ENCODE measurements around the gene MRTFA. TPM values are rescaled to one million over a fixed set of nuclear protein-coding genes. Genes with fewer than 3 reads are reported as not detected.
"Not testable (repeated sequence)": the region's sequence is repeated elsewhere in the genome, so short reads cannot be mapped to it uniquely, and the experiment has no call there.

Gene MRTFA
- total RNA-seq, 1 donor from 2014 or later: 48.9 TPM

DNA sequence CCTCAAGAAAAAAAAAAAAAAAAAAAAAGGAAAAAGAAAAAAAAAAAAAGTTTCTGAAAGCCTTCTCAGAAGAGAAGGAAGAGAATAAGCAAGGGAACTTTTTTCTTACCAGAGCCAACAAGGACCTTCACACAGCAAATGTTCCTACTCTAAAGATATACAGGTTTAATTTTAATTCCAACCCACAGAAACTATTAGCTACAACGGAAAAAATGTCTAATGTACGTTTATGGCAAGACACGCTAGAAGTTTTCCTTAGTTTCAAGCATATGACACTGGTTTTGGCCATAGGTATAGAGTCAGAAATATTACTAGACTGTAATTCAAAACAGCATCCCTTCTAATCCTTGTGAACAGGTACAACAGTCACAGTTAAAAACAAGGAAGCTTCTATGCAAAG lies 120.1 kb downstream of the MRTFA start:
- H3K4me3 Mint-ChIP-seq (ENCODE audit: low read depth): no peak overlapping the region
- peaks cover 20% of the 10 kb centered on the region for H3K36me3 Mint-ChIP-seq (ENCODE audit: low read depth)
- no peak overlapping the region for H3K27ac Mint-ChIP-seq
- no peaks in the 10 kb centered on the region for H3K27me3 Mint-ChIP-seq (ENCODE audit: low read depth)
- H3K9me3 Mint-ChIP-seq: no peaks in the 10 kb centered on the region
- no peak for DNase-seq (ENCODE audit: low spot score)
- peaks cover 29% of the 10 kb centered on the region for H3K4me1 Mint-ChIP-seq (ENCODE audit: low read depth)
- intact Hi-C loops (cut with micrococcal nuclease): no loop called here

DNA sequence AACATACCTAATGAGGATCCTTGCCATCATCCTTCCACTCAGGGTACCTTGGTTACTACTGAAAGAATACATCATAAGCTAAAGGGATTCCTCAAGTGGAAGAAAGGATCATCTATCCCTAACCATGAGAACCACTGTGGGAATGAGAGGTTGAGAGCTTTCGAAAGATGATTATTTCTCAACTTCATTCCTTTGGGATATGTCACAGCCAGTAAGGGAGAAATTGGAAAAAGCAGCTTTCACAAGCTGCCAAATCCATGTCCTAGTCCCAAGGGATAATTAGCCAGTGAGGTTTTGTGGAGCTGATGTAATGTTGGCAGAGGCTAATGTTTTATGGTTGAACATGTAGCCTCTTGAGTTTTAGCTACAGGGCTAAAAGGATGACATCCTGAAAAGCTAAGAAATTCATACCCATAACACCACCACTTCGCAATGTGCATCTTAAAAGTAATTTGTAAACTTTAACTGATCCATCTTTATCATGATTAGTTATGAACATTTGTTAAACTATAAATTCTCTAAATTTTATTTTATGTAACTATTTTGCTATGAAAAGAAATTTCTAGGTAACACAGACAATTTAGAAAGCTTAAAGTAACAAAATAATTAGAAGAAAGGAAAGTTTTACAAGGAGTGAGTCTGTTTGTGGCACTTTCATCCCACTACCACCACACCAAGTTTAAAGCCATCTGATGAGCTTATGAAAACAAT lies 123.9 kb downstream of the MRTFA start:
- no peak for DNase-seq (ENCODE audit: low spot score)
- no peaks in the 10 kb centered on the region for H3K9me3 Mint-ChIP-seq
- intact Hi-C loops (cut with micrococcal nuclease): no loop called here
- no peak overlapping the region for H3K4me3 Mint-ChIP-seq (ENCODE audit: low read depth)
- H3K4me1 Mint-ChIP-seq (ENCODE audit: low read depth): peaks cover 9% of the 10 kb centered on the region
- H3K27me3 Mint-ChIP-seq (ENCODE audit: low read depth): no peaks in the 10 kb centered on the region
- no peak overlapping the region for H3K27ac Mint-ChIP-seq
- peaks cover 7% of the 10 kb centered on the region for H3K36me3 Mint-ChIP-seq (ENCODE audit: low read depth)

DNA sequence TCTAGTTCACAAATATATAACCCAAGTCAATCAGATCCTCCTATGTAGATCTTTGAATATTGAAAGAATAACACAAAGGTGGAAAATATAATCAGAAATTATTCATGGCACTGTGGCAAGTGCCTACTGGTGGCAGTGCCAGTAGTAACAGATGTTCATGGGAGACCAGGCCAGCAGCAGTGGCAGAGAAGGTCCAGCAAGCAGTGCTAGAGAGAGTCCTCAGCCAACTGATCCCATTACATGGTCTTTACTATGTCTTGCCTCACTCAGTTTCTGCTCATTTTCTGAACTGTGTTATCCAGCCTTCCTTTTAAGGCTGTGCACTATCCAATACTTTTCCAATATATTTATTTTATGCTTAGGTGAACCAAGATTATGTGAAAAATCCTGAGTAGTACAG lies 124.9 kb downstream of the MRTFA start:
- Mint-ChIP-seq H3K27me3 (ENCODE audit: low read depth) (no peaks in the 10 kb centered on the region), H3K9me3 (no peaks in the 10 kb centered on the region), H3K27ac (no peak overlapping the region), H3K4me1 (ENCODE audit: low read depth) (peaks cover 7% of the 10 kb centered on the region), H3K36me3 (ENCODE audit: low read depth) (peaks cover 6% of the 10 kb centered on the region), H3K4me3 (ENCODE audit: low read depth) (no peak overlapping the region)
- no peak for DNase-seq (ENCODE audit: low spot score)
- intact Hi-C loops (cut with micrococcal nuclease): no loop called here

GRCh38 chr22:40510631-40511364 lies 125.7 kb downstream of the MRTFA start:
- peaks cover 9% of the 10 kb centered on the region for H3K4me1 Mint-ChIP-seq (ENCODE audit: low read depth)
- DNase-seq (ENCODE audit: low spot score): no peak
- H3K36me3 Mint-ChIP-seq (ENCODE audit: low read depth): peaks cover 6% of the 10 kb centered on the region
- H3K4me3 Mint-ChIP-seq (ENCODE audit: low read depth): no peak overlapping the region
- no peaks in the 10 kb centered on the region for H3K9me3 Mint-ChIP-seq
- intact Hi-C loops (cut with micrococcal nuclease): no loop called here
- no peaks in the 10 kb centered on the region for H3K27me3 Mint-ChIP-seq (ENCODE audit: low read depth)
- no peak overlapping the region for H3K27ac Mint-ChIP-seq

GRCh38 chr22:40509401-40510134 lies 127.0 kb downstream of the MRTFA start:
- Mint-ChIP-seq H3K4me1 (ENCODE audit: low read depth) (peaks cover 12% of the 10 kb centered on the region), H3K9me3 (no peaks in the 10 kb centered on the region), H3K27me3 (ENCODE audit: low read depth) (no peaks in the 10 kb centered on the region), H3K4me3 (ENCODE audit: low read depth) (no peak overlapping the region), H3K27ac (no peak overlapping the region), H3K36me3 (ENCODE audit: low read depth) (no peaks in the 10 kb centered on the region)
- no peak for DNase-seq (ENCODE audit: low spot score)
- intact Hi-C loops (cut with micrococcal nuclease): no loop called here

GRCh38 chr22:40508046-40508445 lies 128.5 kb downstream of the MRTFA start:
- peaks cover 16% of the 10 kb centered on the region for H3K4me1 Mint-ChIP-seq (ENCODE audit: low read depth)
- H3K36me3 Mint-ChIP-seq (ENCODE audit: low read depth); intact Hi-C loops (cut with micrococcal nuclease); H3K27me3 Mint-ChIP-seq (ENCODE audit: low read depth); H3K27ac Mint-ChIP-seq; H3K9me3 Mint-ChIP-seq; H3K4me3 Mint-ChIP-seq (ENCODE audit: low read depth); DNase-seq (ENCODE audit: low spot score): not testable (repeated sequence)

DNA sequence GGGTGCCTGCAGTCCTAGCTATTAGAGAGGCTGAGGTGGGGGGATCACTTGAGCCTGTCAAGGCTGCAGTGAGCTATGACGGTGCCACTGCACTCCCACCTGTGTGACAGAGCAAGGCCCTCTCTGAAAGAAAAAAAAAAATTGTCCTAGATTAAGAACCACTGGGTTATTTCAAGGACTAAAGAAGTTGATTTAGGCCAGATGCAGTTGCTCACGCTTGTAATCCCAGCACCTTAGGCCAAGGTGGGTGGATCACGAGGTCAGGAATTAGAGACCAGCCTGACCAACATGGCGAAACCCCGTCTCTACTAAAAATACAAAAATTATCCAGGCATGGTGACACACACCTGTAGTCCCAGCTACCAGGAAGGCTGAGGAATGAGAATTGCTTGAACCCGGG lies 129.0 kb downstream of the MRTFA start:
- H3K27me3 Mint-ChIP-seq (ENCODE audit: low read depth): no peaks in the 10 kb centered on the region
- peaks cover 5% of the 10 kb centered on the region for H3K36me3 Mint-ChIP-seq (ENCODE audit: low read depth)
- H3K4me1 Mint-ChIP-seq (ENCODE audit: low read depth): peaks cover 20% of the 10 kb centered on the region
- no peak overlapping the region for H3K4me3 Mint-ChIP-seq (ENCODE audit: low read depth)
- H3K9me3 Mint-ChIP-seq: no peaks in the 10 kb centered on the region
- no peak for DNase-seq (ENCODE audit: low spot score)
- intact Hi-C loops (cut with micrococcal nuclease): no loop called here
- no peak overlapping the region for H3K27ac Mint-ChIP-seq

DNA sequence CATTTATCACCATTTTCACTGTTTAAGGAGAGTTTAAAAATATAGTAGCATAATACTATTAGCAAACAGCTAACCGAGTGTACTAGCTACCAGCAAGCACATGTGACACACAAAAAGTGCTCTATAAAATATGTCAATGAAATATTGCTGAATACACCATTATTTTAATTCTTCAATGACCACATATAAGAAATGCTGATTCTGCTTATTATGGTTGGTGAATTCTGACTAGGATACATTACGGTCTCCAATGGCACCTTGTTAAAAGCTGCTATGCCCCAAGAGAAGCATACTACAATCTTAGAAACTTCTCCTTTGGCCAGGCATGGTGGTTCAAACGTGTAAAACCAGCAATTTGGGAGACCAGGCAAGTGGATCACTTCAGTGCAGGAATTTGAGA lies 129.8 kb downstream of the MRTFA start:
- Mint-ChIP-seq H3K36me3 (ENCODE audit: low read depth) (peaks cover 5% of the 10 kb centered on the region), H3K4me1 (ENCODE audit: low read depth) (peaks cover 20% of the 10 kb centered on the region), H3K4me3 (ENCODE audit: low read depth) (no peak overlapping the region), H3K9me3 (no peaks in the 10 kb centered on the region), H3K27me3 (ENCODE audit: low read depth) (no peaks in the 10 kb centered on the region), H3K27ac (no peak overlapping the region)
- DNase-seq (ENCODE audit: low spot score): no peak
- intact Hi-C loops (cut with micrococcal nuclease): no loop called here

- intact Hi-C loops (cut with micrococcal nuclease): no loop called here
- Mint-ChIP-seq H3K4me3 (ENCODE audit: low read depth) (no peak overlapping the region), H3K27me3 (ENCODE audit: low read depth) (no peaks in the 10 kb centered on the region), H3K4me1 (ENCODE audit: low read depth) (peaks cover 21% of the 10 kb centered on the region), H3K9me3 (no peaks in the 10 kb centered on the region), H3K27ac (no peak overlapping the region), H3K36me3 (ENCODE audit: low read depth) (peaks cover 5% of the 10 kb centered on the region)
- DNase-seq (ENCODE audit: low spot score): no peak
Observed at GRCh38 chr22:40504285-40505249, 132.0 kb downstream of the MRTFA start.

- Mint-ChIP-seq H3K4me1 (ENCODE audit: low read depth) (peaks cover 30% of the 10 kb centered on the region), H3K9me3 (no peaks in the 10 kb centered on the region), H3K36me3 (ENCODE audit: low read depth) (peaks cover 8% of the 10 kb centered on the region), H3K27ac (peak overlapping the region; percentile 1), H3K27me3 (ENCODE audit: low read depth) (no peaks in the 10 kb centered on the region), H3K4me3 (ENCODE audit: low read depth) (no peak overlapping the region)
- DNase-seq (ENCODE audit: low spot score): no peak
- intact Hi-C loops (cut with micrococcal nuclease): no loop called here
Observed at GRCh38 chr22:40502919-40503318, 133.6 kb downstream of the MRTFA start.

- H3K27ac Mint-ChIP-seq; H3K27me3 Mint-ChIP-seq (ENCODE audit: low read depth); H3K4me3 Mint-ChIP-seq (ENCODE audit: low read depth); DNase-seq (ENCODE audit: low spot score); H3K36me3 Mint-ChIP-seq (ENCODE audit: low read depth); intact Hi-C loops (cut with micrococcal nuclease); H3K9me3 Mint-ChIP-seq: not testable (repeated sequence)
- H3K4me1 Mint-ChIP-seq (ENCODE audit: low read depth): peaks cover 28% of the 10 kb centered on the region
Observed at GRCh38 chr22:40500465-40500786, 136.1 kb downstream of the MRTFA start.

GRCh38 chr22:40499209-40499623 lies 137.3 kb downstream of the MRTFA start:
- H3K27ac Mint-ChIP-seq: peak overlapping the region; percentile 51
- DNase-seq (ENCODE audit: low spot score): no peak
- no peak overlapping the region for H3K4me3 Mint-ChIP-seq (ENCODE audit: low read depth)
- peaks cover 8% of the 10 kb centered on the region for H3K36me3 Mint-ChIP-seq (ENCODE audit: low read depth)
- H3K4me1 Mint-ChIP-seq (ENCODE audit: low read depth): peaks cover 23% of the 10 kb centered on the region
- H3K9me3 Mint-ChIP-seq: no peaks in the 10 kb centered on the region
- no peaks in the 10 kb centered on the region for H3K27me3 Mint-ChIP-seq (ENCODE audit: low read depth)
- intact Hi-C loops (cut with micrococcal nuclease): loop anchor here (2.0 to 5.0 kb wide), 2 partner anchors 20 to 37 kb away; no protein-coding TSS in a partner anchor
